Chondrocyte (in vitro differentiated cells): Measurements from ENCODE around the gene DBF4B. TPM values are rescaled to one million over a fixed set of nuclear protein-coding genes. Genes with fewer than 3 reads are reported as not detected.

ENCODE experiments used
- DNase-seq: peaks from one replicate; pipeline ENCODE4 v3.0.0; 2021; ENCODE audit warnings: mixed read lengths, low spot score
- H3K27ac Mint-ChIP-seq: one replicate; pipeline ENCODE4 v1.8.0; 2021; ENCODE audit warnings: mild to moderate bottlenecking, moderate library complexity, mixed read lengths; ENCODE audit not compliant: unreplicated experiment
- H3K27me3 Mint-ChIP-seq: 2 replicates; pipeline ENCODE4 v1.8.0; 2021; ENCODE audit warnings: low read depth, mixed read lengths
- H3K36me3 Mint-ChIP-seq: 2 replicates; pipeline ENCODE4 v1.8.0; 2021; ENCODE audit warnings: low read depth, mixed read lengths
- H3K4me1 Mint-ChIP-seq: 2 replicates; pipeline ENCODE4 v1.8.0; 2021; ENCODE audit warnings: low read depth, mild to moderate bottlenecking, mixed read lengths
- H3K4me3 Mint-ChIP-seq: one replicate; pipeline ENCODE4 v1.8.0; 2021; ENCODE audit warnings: mild to moderate bottlenecking, moderate library complexity, mixed read lengths; ENCODE audit not compliant: unreplicated experiment
- H3K9me3 Mint-ChIP-seq: 2 replicates; pipeline ENCODE4 v1.8.0; 2021; ENCODE audit warnings: low read depth, mixed read lengths
- CTCF ChIP-seq: fragments of 200-600 bp; sonication (generic); IDR thresholded peaks from 2 replicates; pipeline ENCODE4 v1.5.0; 2021; ENCODE audit warnings: antibody characterized with exemption, mild to moderate bottlenecking, moderate library complexity
- total RNA-seq: library from RNA; stranded (reverse); gene quantifications from 3 replicates; pipeline ENCODE4 v1.2.1, GENCODE V29; 2021

Gene DBF4B
- total RNA-seq, 1 donor from 2014 or later, result 5.5 TPM

DNA sequence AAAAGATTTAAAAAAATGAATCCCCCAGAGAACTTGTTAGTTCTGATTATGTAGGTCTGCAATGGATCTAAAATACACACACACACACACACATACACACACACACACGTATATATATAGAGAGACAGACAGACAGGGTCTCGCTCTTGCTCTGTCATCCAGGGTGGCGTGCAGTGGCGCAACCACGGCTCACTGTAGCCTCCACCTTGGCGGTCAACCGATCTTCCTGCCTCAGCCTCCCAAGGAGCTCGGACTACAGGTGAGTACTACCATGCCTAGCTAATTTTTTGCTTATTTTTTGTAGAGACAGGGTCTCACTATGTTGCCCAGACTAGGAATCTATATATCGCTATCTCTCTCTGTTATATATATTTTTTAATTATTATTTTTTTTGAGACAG lies 88.3 kb downstream of the DBF4B start:
- no peaks in the 10 kb centered on the region for H3K27me3 Mint-ChIP-seq
- peak overlapping the region; percentile 58 for H3K4me3 Mint-ChIP-seq
- no peak for TF ChIP-seq CTCF
- H3K36me3 Mint-ChIP-seq, result peaks cover 3% of the 10 kb centered on the region
- peak overlapping the region; percentile 80 for H3K27ac Mint-ChIP-seq
- H3K9me3 Mint-ChIP-seq, result no peaks in the 10 kb centered on the region
- no peak for DNase-seq
- H3K4me1 Mint-ChIP-seq, result peaks cover 57% of the 10 kb centered on the region

GRCh38 chr17:44797802-44798201 lies 89.3 kb downstream of the DBF4B start:
- no peaks in the 10 kb centered on the region for H3K9me3 Mint-ChIP-seq
- no peak for DNase-seq
- no peaks in the 10 kb centered on the region for H3K27me3 Mint-ChIP-seq
- H3K4me1 Mint-ChIP-seq, result peaks cover 64% of the 10 kb centered on the region
- H3K4me3 Mint-ChIP-seq, result peak overlapping the region; percentile 53
- peaks cover 2% of the 10 kb centered on the region for H3K36me3 Mint-ChIP-seq
- peak overlapping the region; percentile 90 for H3K27ac Mint-ChIP-seq
- no peak for TF ChIP-seq CTCF

GRCh38 chr17:44798356-44798755 lies 89.9 kb downstream of the DBF4B start:
- Mint-ChIP-seq H3K27me3 (no peaks in the 10 kb centered on the region), H3K27ac (no peak overlapping the region), H3K4me1 (peaks cover 67% of the 10 kb centered on the region), H3K4me3 (no peak overlapping the region), H3K36me3 (peaks cover 1% of the 10 kb centered on the region), H3K9me3 (no peaks in the 10 kb centered on the region)
- no peak for DNase-seq
- no peak for TF ChIP-seq CTCF

Other genes starting within 250 kb of the DBF4B start
- 31.1 to 47.0 TPM (median 35.5 TPM) in 3 replicates for gene GPATCH8, start 205.3 kb upstream of the DBF4B start, total RNA-seq
- 103 to 127 TPM (median 108 TPM) in 3 replicates for gene FZD2, start 151.2 kb upstream of the DBF4B start, total RNA-seq
- gene MEIOC, start 52.2 kb upstream of the DBF4B start, total RNA-seq, result 0.31 to 0.32 TPM (median 0.31 TPM) in 3 replicates
- 13.5 to 24.1 TPM (median 15.9 TPM) in 3 replicates for gene CCDC43, start 18.9 kb upstream of the DBF4B start, total RNA-seq
- gene ADAM11, start 50.3 kb downstream of the DBF4B start, total RNA-seq, result 0.44 to 0.49 TPM (median 0.47 TPM) in 3 replicates
- gene GJC1, start 121.6 kb downstream of the DBF4B start, total RNA-seq, result 26.8 to 50.5 TPM (median 46.4 TPM) in 3 replicates
- gene HIGD1B, start 139.2 kb downstream of the DBF4B start, total RNA-seq, result 0.82 to 0.97 TPM in 2 of 3 replicates, not detected in the other
- gene EFTUD2, start 190.8 kb downstream of the DBF4B start, total RNA-seq, result 71.9 to 99.2 TPM (median 75.9 TPM) in 3 replicates
- gene GFAP, start 206.8 kb downstream of the DBF4B start, total RNA-seq, result 0.55 to 1.0 TPM in 2 of 3 replicates, not detected in the other
- 3.9 to 7.7 TPM (median 5.2 TPM) in 3 replicates for gene KIF18B, start 239.1 kb downstream of the DBF4B start, total RNA-seq